ENCODE results near the gene ENTPD2.
"Not testable (repeated sequence)": the region's sequence is repeated elsewhere in the genome, so short reads cannot be mapped to it uniquely, and the experiment has no call there.

ENTPD2 gene

GRCh38 chr9:137012694-137013570, 40.9 kb downstream of the ENTPD2 start:
- FAIRE-seq = no peak

GRCh38 chr9:137011907-137012675, 41.8 kb downstream of the ENTPD2 start:
- no peak for FAIRE-seq

- FAIRE-seq = no peak
These were observed 42.7 kb downstream of the ENTPD2 start for GRCh38 chr9:137011156-137011555.

GRCh38 chr9:137009938-137010732, 43.7 kb downstream of the ENTPD2 start:
- FAIRE-seq = no peak

- FAIRE-seq = no peak
These were observed 44.6 kb downstream of the ENTPD2 start for GRCh38 chr9:137009217-137009616.

- FAIRE-seq = no peak
These were observed 45.5 kb downstream of the ENTPD2 start for GRCh38 chr9:137008312-137008711.

- FAIRE-seq = no peak
These were observed 46.0 kb downstream of the ENTPD2 start for GRCh38 chr9:137007816-137008270.

GRCh38 chr9:137007108-137007815, 46.6 kb downstream of the ENTPD2 start:
- FAIRE-seq = no peak

GRCh38 chr9:137006116-137007003, 47.5 kb downstream of the ENTPD2 start:
- FAIRE-seq = no peak

- FAIRE-seq = not testable (repeated sequence)
These were observed 49.6 kb downstream of the ENTPD2 start for GRCh38 chr9:137004285-137004684.

GRCh38 chr9:137002646-137003041, 51.2 kb downstream of the ENTPD2 start:
- no peak for FAIRE-seq

GRCh38 chr9:137001857-137002645, 51.8 kb downstream of the ENTPD2 start:
- FAIRE-seq = no peak

- no peak for FAIRE-seq
These were observed 53.5 kb downstream of the ENTPD2 start for GRCh38 chr9:137000177-137000930.

All from TTC549 (cell line).